ENCODE results near the gene POLE. TPM values are rescaled to one million over a fixed set of nuclear protein-coding genes. Genes with fewer than 3 reads are reported as not detected.

Gene POLE
- total RNA-seq, 1 experiment from 2014 or later, result 147 TPM

- peaks cover 18 to 20% of the 10 kb centered on the region in 2 experiments for H3K9me3 Mint-ChIP-seq
- Histone ChIP-seq H3K18ac (ENCODE audit: insufficient read length, low read depth, low read length) (no peak overlapping the region), H3K79me1 (ENCODE audit: insufficient read depth, low read depth, low read length, poor library complexity, severe bottlenecking) (no peaks in the 10 kb centered on the region), H3K4me1 (ENCODE audit: insufficient read depth, low read length) (no peaks in the 10 kb centered on the region), H2AFZ (ENCODE audit: low read length) (no peak overlapping the region), H3K27ac (ENCODE audit: insufficient read length, low read depth, low read length) (no peak overlapping the region), H2BK120ac (ENCODE audit: low read depth, low read length, poor library complexity, severe bottlenecking) (no peak overlapping the region), H3K23ac (ENCODE audit: insufficient read length, low read depth, low read length) (no peak overlapping the region), H4K20me1 (ENCODE audit: control insufficient read depth, insufficient read depth, insufficient read length) (no peaks in the 10 kb centered on the region), H2AK5ac (ENCODE audit: insufficient read length, low read length) (no peak overlapping the region), H3K79me2 (ENCODE audit: insufficient read depth, low read length) (no peaks in the 10 kb centered on the region), H3K14ac (ENCODE audit: insufficient read depth, low read length) (no peak overlapping the region; the same call in 1 of the 2 replicates), H3K23me2 (ENCODE audit: insufficient read length, low read depth, low read length, poor library complexity, severe bottlenecking) (no peaks in the 10 kb centered on the region), H4K91ac (ENCODE audit: insufficient read length, low read depth, low read length) (no peak overlapping the region), H4K5ac (ENCODE audit: insufficient read length, low read depth, low read length) (no peak overlapping the region), H2BK5ac (ENCODE audit: insufficient read length, low read length) (no peak overlapping the region), H3K9ac (ENCODE audit: extremely low read depth, insufficient read length, low read length) (no peak overlapping the region), H3K4me2 (ENCODE audit: insufficient read depth, insufficient read length, low read length) (no peak overlapping the region), H2BK12ac (ENCODE audit: insufficient read length, low read depth, low read length) (no peak overlapping the region), H2BK15ac (ENCODE audit: low read depth, low read length) (no peak overlapping the region), H4K8ac (replicated peaks; ENCODE audit: insufficient read length, low read depth, low read length) (no peak overlapping the region), H3K9me3 (ENCODE audit: control insufficient read depth, low read depth, low read length) (peaks cover 20% of the 10 kb centered on the region), H3K56ac (ENCODE audit: insufficient read length, low read depth, low read length) (no peak overlapping the region), H2BK20ac (ENCODE audit: low read depth, low read length, poor library complexity, severe bottlenecking) (no peak overlapping the region), H3K27me3 (ENCODE audit: insufficient read depth, low read length) (peaks cover 24% of the 10 kb centered on the region), H3K4ac (ENCODE audit: low read depth, low read length) (no peak overlapping the region), H3T11ph (ENCODE audit: low read length) (no peak overlapping the region)
- H3K4me1 Mint-ChIP-seq, result peaks cover 5 to 15% of the 10 kb centered on the region in 2 experiments
- H3K36me3 Mint-ChIP-seq (ENCODE audit: insufficient read depth in 1 of 3, low read depth in 3 of 3), result peaks cover 14 to 23% (median 17%) of the 10 kb centered on the region in 3 experiments
- no peak overlapping the region for H3K27ac Mint-ChIP-seq
- DNase-seq, result no peak
- no peak overlapping the region for H3K4me3 Mint-ChIP-seq
- H3K27me3 Mint-ChIP-seq (ENCODE audit: low read depth), result peaks cover 46% of the 10 kb centered on the region
- TF ChIP-seq, protein P1, sequence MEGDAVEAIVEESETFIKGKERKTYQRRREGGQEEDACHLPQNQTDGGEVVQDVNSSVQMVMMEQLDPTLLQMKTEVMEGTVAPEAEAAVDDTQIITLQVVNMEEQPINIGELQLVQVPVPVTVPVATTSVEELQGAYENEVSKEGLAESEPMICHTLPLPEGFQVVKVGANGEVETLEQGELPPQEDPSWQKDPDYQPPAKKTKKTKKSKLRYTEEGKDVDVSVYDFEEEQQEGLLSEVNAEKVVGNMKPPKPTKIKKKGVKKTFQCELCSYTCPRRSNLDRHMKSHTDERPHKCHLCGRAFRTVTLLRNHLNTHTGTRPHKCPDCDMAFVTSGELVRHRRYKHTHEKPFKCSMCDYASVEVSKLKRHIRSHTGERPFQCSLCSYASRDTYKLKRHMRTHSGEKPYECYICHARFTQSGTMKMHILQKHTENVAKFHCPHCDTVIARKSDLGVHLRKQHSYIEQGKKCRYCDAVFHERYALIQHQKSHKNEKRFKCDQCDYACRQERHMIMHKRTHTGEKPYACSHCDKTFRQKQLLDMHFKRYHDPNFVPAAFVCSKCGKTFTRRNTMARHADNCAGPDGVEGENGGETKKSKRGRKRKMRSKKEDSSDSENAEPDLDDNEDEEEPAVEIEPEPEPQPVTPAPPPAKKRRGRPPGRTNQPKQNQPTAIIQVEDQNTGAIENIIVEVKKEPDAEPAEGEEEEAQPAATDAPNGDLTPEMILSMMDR (conservative IDR thresholded peaks at IDR 0.05), result no peak
- no CpG with 5 or more reads among the region's 29 CpGs for WGBS (ENCODE audit: extremely low coverage, insufficient read length, low lambda C conversion rate)
Measured at GRCh38 chr12:132620113-132620898, 66.8 kb downstream of the POLE start.

Measured in H9 (cell line).